ENCODE data around the gene CACUL1. TPM values are rescaled to one million over a fixed set of nuclear protein-coding genes. Genes with fewer than 3 reads are reported as not detected.
"Not testable (repeated sequence)": the region's sequence is repeated elsewhere in the genome, so short reads cannot be mapped to it uniquely, and the experiment has no call there.

Gene CACUL1
- total RNA-seq, 2 donors from 2014 or later: 23.7 to 38.1 TPM

DNA sequence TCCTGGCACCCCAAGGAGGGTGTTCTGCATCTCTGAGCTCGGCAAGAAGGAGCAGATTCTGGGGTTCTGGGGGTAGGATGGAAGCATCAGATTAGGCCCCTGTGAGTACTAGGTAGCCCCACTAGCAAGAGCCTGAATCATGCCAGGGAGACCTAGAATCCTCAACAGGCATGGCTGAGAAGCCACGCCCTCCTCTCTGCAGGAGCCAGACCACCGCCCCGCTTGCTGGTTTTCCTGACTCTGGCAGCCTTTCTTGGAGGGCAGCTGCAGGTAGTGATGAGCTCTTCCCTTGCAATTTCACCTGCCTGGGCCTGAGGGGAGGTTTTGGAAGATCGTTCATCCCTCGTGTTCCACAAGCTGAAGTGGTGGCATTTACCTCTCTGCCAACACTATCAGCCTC is 90.4 kb downstream of the CACUL1 start:
- no peaks in the 10 kb centered on the region for H3K9me3 ChIP-seq
- H3K4me3 ChIP-seq: no peak overlapping the region
- intact Hi-C loops (cut with DNase I): no loop called here
- 67% methylated on average over 5 of the region's 6 CpGs for WGBS
- TF ChIP-seq POLR2A (IDR thresholded peaks at IDR 0.05) (no peak), POLR2AphosphoS5 (IDR thresholded peaks at IDR 0.05) (no peak)
- TF ChIP-seq, protein P1, sequence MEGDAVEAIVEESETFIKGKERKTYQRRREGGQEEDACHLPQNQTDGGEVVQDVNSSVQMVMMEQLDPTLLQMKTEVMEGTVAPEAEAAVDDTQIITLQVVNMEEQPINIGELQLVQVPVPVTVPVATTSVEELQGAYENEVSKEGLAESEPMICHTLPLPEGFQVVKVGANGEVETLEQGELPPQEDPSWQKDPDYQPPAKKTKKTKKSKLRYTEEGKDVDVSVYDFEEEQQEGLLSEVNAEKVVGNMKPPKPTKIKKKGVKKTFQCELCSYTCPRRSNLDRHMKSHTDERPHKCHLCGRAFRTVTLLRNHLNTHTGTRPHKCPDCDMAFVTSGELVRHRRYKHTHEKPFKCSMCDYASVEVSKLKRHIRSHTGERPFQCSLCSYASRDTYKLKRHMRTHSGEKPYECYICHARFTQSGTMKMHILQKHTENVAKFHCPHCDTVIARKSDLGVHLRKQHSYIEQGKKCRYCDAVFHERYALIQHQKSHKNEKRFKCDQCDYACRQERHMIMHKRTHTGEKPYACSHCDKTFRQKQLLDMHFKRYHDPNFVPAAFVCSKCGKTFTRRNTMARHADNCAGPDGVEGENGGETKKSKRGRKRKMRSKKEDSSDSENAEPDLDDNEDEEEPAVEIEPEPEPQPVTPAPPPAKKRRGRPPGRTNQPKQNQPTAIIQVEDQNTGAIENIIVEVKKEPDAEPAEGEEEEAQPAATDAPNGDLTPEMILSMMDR (IDR thresholded peaks at IDR 0.05): no peak
- H3K27me3 ChIP-seq (replicated peaks; ENCODE audit: insufficient read depth): no peaks in the 10 kb centered on the region
- H3K36me3 ChIP-seq: no peaks in the 10 kb centered on the region
- no peak for DNase-seq (ENCODE audit: low spot score)
- no peaks in the 10 kb centered on the region for H3K4me1 ChIP-seq (replicated peaks)
- no peak overlapping the region for H3K27ac ChIP-seq

DNA sequence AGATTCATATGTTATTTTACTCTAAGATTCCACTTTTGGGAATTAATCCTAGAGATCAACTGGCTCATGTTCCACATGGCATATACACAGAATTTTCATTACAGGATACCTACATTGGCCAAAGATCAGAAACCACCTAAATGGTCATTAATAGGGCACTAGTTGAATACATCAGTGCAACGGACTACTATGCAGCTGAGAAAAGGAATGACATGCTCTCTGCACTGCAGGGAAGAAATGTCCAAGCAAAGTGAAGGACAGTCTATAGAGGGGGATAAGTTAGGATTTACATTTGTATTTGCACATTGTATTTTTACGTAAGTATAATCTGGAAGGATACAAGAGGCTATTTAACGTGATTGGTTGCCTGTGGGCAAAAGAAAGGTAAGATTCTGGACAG is 91.6 kb downstream of the CACUL1 start:
- Histone ChIP-seq H3K4me1 (replicated peaks) (no peaks in the 10 kb centered on the region), H3K4me3 (no peak overlapping the region), H3K36me3 (no peaks in the 10 kb centered on the region), H3K27me3 (replicated peaks; ENCODE audit: insufficient read depth) (no peaks in the 10 kb centered on the region), H3K27ac (no peak overlapping the region), H3K9me3 (no peaks in the 10 kb centered on the region)
- intact Hi-C loops (cut with DNase I): no loop called here
- TF ChIP-seq POLR2AphosphoS5 (IDR thresholded peaks at IDR 0.05): no peak
- TF ChIP-seq POLR2A (IDR thresholded peaks at IDR 0.05): no peak
- TF ChIP-seq, protein P1 (IDR thresholded peaks at IDR 0.05): no peak
- WGBS: 95% methylated on average over 3 of the region's 3 CpGs
- DNase-seq (ENCODE audit: low spot score): no peak

DNA sequence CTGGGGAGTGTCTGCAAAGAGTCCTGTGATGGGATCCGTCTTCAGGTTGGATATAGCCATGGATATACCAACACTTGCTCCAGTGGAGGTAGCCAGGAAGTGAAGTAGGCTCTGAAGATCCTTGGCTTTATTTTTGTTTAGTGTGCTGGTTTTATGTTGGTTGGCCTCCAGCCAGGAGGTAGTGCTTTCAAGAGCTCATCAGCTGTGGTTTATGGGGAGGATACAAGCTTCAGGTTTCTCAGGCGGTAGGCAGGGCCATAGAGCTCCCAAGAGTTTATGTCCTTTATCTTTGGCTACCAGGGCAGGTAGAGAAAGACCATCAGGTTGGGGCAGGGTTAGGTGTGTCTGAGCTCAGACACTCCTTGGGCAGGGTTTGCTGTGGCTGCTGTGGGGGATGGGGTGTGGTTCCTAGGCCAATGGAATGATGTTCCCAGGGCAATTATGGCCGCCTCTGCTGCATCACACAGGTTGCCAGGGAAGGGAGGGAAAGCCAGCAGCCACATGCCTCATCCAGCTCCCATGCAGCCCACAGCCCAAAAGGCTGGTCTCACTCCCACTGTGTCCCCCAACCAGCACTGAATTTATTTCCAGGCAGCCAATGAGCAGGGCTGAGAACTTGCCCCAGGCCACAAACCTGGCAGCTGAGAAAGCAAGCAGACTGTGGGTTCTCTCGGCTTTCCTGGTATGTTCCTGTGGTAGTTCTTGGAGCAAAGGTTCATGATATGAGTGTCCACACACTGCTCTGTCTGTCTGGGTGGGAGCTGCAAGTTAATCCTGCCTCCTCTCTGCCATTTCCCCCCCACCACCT is 92.3 kb downstream of the CACUL1 start:
- H3K4me3 ChIP-seq: no peak overlapping the region
- TF ChIP-seq POLR2AphosphoS5 (IDR thresholded peaks at IDR 0.05) (no peak), POLR2A (IDR thresholded peaks at IDR 0.05) (no peak)
- TF ChIP-seq, protein P1 (IDR thresholded peaks at IDR 0.05): no peak
- DNase-seq (ENCODE audit: low spot score): no peak
- no peaks in the 10 kb centered on the region for H3K27me3 ChIP-seq (replicated peaks; ENCODE audit: insufficient read depth)
- intact Hi-C loops (cut with DNase I): no loop called here
- no peaks in the 10 kb centered on the region for H3K9me3 ChIP-seq
- H3K36me3 ChIP-seq: no peaks in the 10 kb centered on the region
- H3K4me1 ChIP-seq (replicated peaks): no peaks in the 10 kb centered on the region
- 65% methylated on average over 4 of the region's 4 CpGs for WGBS
- no peak overlapping the region for H3K27ac ChIP-seq

DNA sequence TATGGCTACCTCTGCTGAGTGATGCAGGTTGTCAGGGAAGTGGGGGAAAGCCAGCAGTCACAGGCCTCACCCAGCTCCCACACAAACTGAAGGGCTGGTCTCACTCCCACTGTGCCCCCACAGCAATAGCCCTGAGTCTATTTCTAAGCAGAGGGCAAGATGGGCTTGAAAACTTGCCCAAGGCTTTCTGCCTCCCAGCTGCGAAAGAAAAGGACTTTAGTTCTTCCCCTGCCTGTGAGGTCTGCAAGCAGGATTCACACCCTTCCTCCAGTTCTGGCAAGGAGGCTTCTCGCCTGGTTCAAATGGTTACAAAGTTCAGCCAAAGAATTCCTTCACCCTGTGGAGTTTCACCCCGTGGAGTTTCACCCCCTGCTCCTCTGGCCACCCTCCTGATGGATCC is 96.0 kb downstream of the CACUL1 start:
- DNase-seq (ENCODE audit: low spot score): no peak
- H3K4me1 ChIP-seq (replicated peaks): no peaks in the 10 kb centered on the region
- H3K27me3 ChIP-seq (replicated peaks; ENCODE audit: insufficient read depth): no peaks in the 10 kb centered on the region
- WGBS: 72% methylated on average over 3 of the region's 3 CpGs
- no peaks in the 10 kb centered on the region for H3K9me3 ChIP-seq
- no peak for TF ChIP-seq POLR2AphosphoS5 (IDR thresholded peaks at IDR 0.05)
- no peak for TF ChIP-seq POLR2A (IDR thresholded peaks at IDR 0.05)
- TF ChIP-seq, protein P1 (IDR thresholded peaks at IDR 0.05): no peak
- no peaks in the 10 kb centered on the region for H3K36me3 ChIP-seq
- no peak overlapping the region for H3K4me3 ChIP-seq
- no peak overlapping the region for H3K27ac ChIP-seq
- intact Hi-C loops (cut with DNase I): no loop called here

DNA sequence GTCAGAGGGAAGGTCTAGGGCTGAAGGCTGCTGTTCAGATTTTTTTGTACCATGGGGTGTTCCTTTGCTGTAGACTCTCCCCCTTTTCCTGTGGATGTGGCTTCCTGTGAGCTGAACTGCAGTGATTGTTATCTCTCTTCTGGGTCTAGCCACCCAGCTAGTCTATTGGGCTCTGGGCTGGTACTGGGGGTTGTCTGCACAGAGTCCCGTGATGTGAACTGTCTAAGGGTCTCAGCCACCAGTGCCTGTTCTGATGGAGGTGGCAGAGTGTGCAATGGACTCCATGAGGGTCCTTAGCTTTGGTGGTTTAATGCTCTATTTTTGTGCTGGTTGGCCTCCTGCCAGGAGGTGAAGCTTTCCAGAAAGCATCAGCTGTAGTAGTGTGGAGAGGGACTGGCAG is 96.6 kb downstream of the CACUL1 start:
- H3K4me3 ChIP-seq; H3K27me3 ChIP-seq (replicated peaks; ENCODE audit: insufficient read depth); DNase-seq (ENCODE audit: low spot score); H3K27ac ChIP-seq; H3K36me3 ChIP-seq; H3K4me1 ChIP-seq (replicated peaks); H3K9me3 ChIP-seq; intact Hi-C loops (cut with DNase I): not testable (repeated sequence)
- WGBS: 80% methylated on average over 1 of the region's 1 CpG

DNA sequence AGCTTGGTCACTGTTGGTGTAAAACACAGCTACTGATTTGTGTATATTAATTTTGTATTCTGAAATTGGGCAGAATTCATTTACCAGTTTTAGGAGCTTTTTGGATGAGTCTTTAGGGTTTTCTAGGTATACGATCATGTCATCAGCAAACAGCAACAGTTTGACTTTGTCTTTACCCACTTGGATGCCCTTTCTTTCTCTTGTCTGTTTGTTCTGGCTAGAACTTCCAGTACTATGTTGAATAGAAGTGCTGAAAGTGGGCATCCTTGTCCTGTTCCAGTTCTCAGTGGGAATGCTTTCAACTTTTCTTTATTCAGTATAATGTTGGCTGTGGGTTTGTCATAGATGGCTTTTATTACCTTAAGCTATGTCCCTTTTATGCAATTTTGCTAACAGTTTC is 109.5 kb downstream of the CACUL1 start:
- WGBS: 46% methylated on average over 1 of the region's 1 CpG
- H3K9me3 ChIP-seq; H3K4me3 ChIP-seq; H3K36me3 ChIP-seq; DNase-seq (ENCODE audit: low spot score); H3K27me3 ChIP-seq (replicated peaks; ENCODE audit: insufficient read depth); intact Hi-C loops (cut with DNase I); H3K27ac ChIP-seq; H3K4me1 ChIP-seq (replicated peaks): not testable (repeated sequence)

All from prostate gland (tissue), 2 donors.